HepG2 (cell line): ENCODE data around the gene PALM. TPM values are rescaled to one million over a fixed set of nuclear protein-coding genes. Genes with fewer than 3 reads are reported as not detected.

Experiments
- ARID3A ChIP-seq: IDR thresholded peaks from 2 replicates; pipeline ENCODE4 v1.6.1; 2012; ENCODE audit warnings: low read depth, low read length, improper control_type of control experiment
- BCL6 ChIP-seq: IDR thresholded peaks from 2 replicates; pipeline ENCODE4 v1.6.1; 2016; ENCODE audit warnings: missing genetic modification reagents, missing compliant biosample characterization
- CBX2 ChIP-seq, 2 experiments: fragments of 200-600 bp in 1 of 2; sonication (generic); formaldehyde crosslinking in 1 of 2; IDR thresholded peaks; 2 replicates each; pipeline versions ENCODE4 v1.7.0 to v1.8.1; 2018 to 2022; ENCODE audit warnings: low read depth in 2 of 2, low read length in 1 of 2, mild to moderate bottlenecking in 1 of 2, missing genetic modification reagents in 1 of 2
- EEA1 ChIP-seq: sonication (generic); formaldehyde crosslinking; IDR thresholded peaks from 2 replicates; pipeline ENCODE4 v1.5.1; 2020; ENCODE audit warnings: mild to moderate bottlenecking, missing genetic modification reagents, borderline replicate concordance
- ESRRA ChIP-seq: sonication (generic); formaldehyde crosslinking; IDR thresholded peaks from 2 replicates; pipeline ENCODE4 v1.5.1; 2020; ENCODE audit warnings: mild to moderate bottlenecking, low read depth, missing genetic modification reagents
- FOXA1 ChIP-seq, 2 experiments: fragments of 450-650 bp in 1 of 2; sonication (generic) in 1 of 2; formaldehyde crosslinking in 1 of 2; IDR thresholded peaks; 2 replicates each; pipeline versions ENCODE4 v1.4.0 to v1.6.1; 2016 to 2020; ENCODE audit warnings: missing genetic modification reagents in 1 of 2
- MAF1 ChIP-seq: sonication (generic); formaldehyde crosslinking; IDR thresholded peaks from 2 replicates; pipeline ENCODE4 v1.5.0; 2020; ENCODE audit warnings: missing genetic modification reagents, borderline replicate concordance
- MBD4 ChIP-seq: IDR thresholded peaks from 2 replicates; pipeline ENCODE4 v1.6.1; 2012; ENCODE audit warnings: low read length, inconsistent platforms, borderline replicate concordance
- PHF8 ChIP-seq: sonication (generic); formaldehyde crosslinking; IDR thresholded peaks from 2 replicates; pipeline ENCODE4 v1.5.0; 2020; ENCODE audit warnings: missing genetic modification reagents
- PTBP1 ChIP-seq: fragments of 200-400 bp; formaldehyde crosslinking; IDR thresholded peaks from 2 replicates; pipeline ENCODE4 v1.6.1; 2018; ENCODE audit warnings: low read length, low read depth; ENCODE audit not compliant: poor library complexity, severe bottlenecking
- RFX1 ChIP-seq: fragments of 450-650 bp; IDR thresholded peaks from 2 replicates; pipeline ENCODE4 v1.6.1; 2017
- STAT5B ChIP-seq: sonication (generic); formaldehyde crosslinking; IDR thresholded peaks from 2 replicates; pipeline ENCODE4 v1.4.0; 2020; ENCODE audit warnings: missing genetic modification reagents
- TFAP4 ChIP-seq: sonication (generic); IDR thresholded peaks from 2 replicates; pipeline ENCODE4 v1.6.1; 2016; ENCODE audit warnings: low read depth, borderline replicate concordance
- ZFP62 ChIP-seq: sonication (generic); formaldehyde crosslinking; IDR thresholded peaks from 2 replicates; pipeline ENCODE4 v1.4.0; 2020; ENCODE audit warnings: missing genetic modification reagents
- ZNF180 ChIP-seq: sonication (generic); formaldehyde crosslinking; IDR thresholded peaks from 2 replicates; pipeline ENCODE4 v1.4.0; 2020; ENCODE audit warnings: low read depth, missing genetic modification reagents, borderline replicate concordance
- ZNF33B ChIP-seq: sonication (generic); formaldehyde crosslinking; IDR thresholded peaks from 2 replicates; pipeline ENCODE4 v1.5.1; 2020; ENCODE audit warnings: mild to moderate bottlenecking, missing genetic modification reagents
- ZNF430 ChIP-seq: sonication (generic); formaldehyde crosslinking; IDR thresholded peaks from 2 replicates; pipeline ENCODE4 v1.9.0; 2021; ENCODE audit warnings: mild to moderate bottlenecking, missing genetic modification reagents
- ZNF556 ChIP-seq: sonication (generic); formaldehyde crosslinking; IDR thresholded peaks from 2 replicates; pipeline ENCODE4 v1.4.0; 2020; ENCODE audit warnings: mild to moderate bottlenecking, missing genetic modification reagents, borderline replicate concordance
- ZNF558 ChIP-seq: sonication (generic); formaldehyde crosslinking; IDR thresholded peaks from 2 replicates; pipeline ENCODE4 v1.9.0; 2022; ENCODE audit warnings: mild to moderate bottlenecking, missing genetic modification reagents, borderline replicate concordance
- ZNF607 ChIP-seq: sonication (generic); formaldehyde crosslinking; IDR thresholded peaks from 2 replicates; pipeline ENCODE4 v1.5.1; 2020; ENCODE audit warnings: missing genetic modification reagents, mild to moderate bottlenecking, borderline replicate concordance
- ZNF609 ChIP-seq: sonication (generic); formaldehyde crosslinking; IDR thresholded peaks from 2 replicates; pipeline ENCODE4 v1.4.0; 2020; ENCODE audit warnings: mild to moderate bottlenecking, missing genetic modification reagents, borderline replicate concordance
- ZSCAN12 ChIP-seq: sonication (generic); formaldehyde crosslinking; IDR thresholded peaks from 2 replicates; pipeline ENCODE4 v1.9.0; 2021; ENCODE audit warnings: mild to moderate bottlenecking, missing genetic modification reagents
- polyA plus RNA-seq, 8 experiments: library from polyadenylated mRNA; depleted of rRNA in 3 of 8; stranded (reverse) in 7 of 8; unstranded in 1 of 8; fragments of >200 nt; fragmentation: Illumina TruSeq in 4 of 8; extraction: Trizol in 4 of 8; gene quantifications; 2 replicates each; pipeline versions ENCODE4 v1.2.1 to v1.2.3, GENCODE V29; 2011 to 2016; ENCODE audit warnings: low read depth in 4 of 8, missing spikeins in 1 of 8, mixed read lengths in 1 of 8; ENCODE audit not compliant: insufficient read depth in 1 of 8
- total RNA-seq, 5 experiments: library from RNA; depleted of rRNA; stranded (reverse); fragments of >200 nt; fragmentation: Illumina TruSeq; extraction: Trizol; gene quantifications; 2 replicates each; pipeline ENCODE4 v1.2.3, GENCODE V29; 2016; ENCODE audit warnings: low read depth in 1 of 5

Gene PALM
- total and polyA plus RNA-seq, 2 of the 13 experiments (the other 11 are each of a cell fraction or from before 2014, with no cell fraction given), result 4.0 to 9.7 TPM

- no peak for TF ChIP-seq ZFP62 (CRISPR knock-in tag)
- no peak for TF ChIP-seq MBD4
- TF ChIP-seq ZNF430 (CRISPR knock-in tag), result no peak
- no peak for TF ChIP-seq ZNF607 (CRISPR knock-in tag)
- TF ChIP-seq ZSCAN12 (CRISPR knock-in tag), result 0 out of 2 replicates have a peak, but pooled peaks have one; percentile 40
- peak; percentile 18; the same call in 1 of the 2 replicates for TF ChIP-seq EEA1 (CRISPR knock-in tag)
- TF ChIP-seq ZNF180 (CRISPR knock-in tag), result no peak
- peak; percentile 52; the same call in 1 of the 2 replicates for TF ChIP-seq ZNF33B (CRISPR knock-in tag)
- TF ChIP-seq PHF8, result peak; percentile 65
- TF ChIP-seq BCL6 (CRISPR knock-in tag), result no peak
- no peak for TF ChIP-seq FOXA1 (IDR thresholded peaks at IDR 0.05)
- no peak for TF ChIP-seq FOXA1 (CRISPR knock-in tag; IDR thresholded peaks at IDR 0.05)
- no peak for TF ChIP-seq CBX2 (IDR thresholded peaks at IDR 0.05; ENCODE audit: low read depth, low read length)
- TF ChIP-seq CBX2 (CRISPR knock-in tag; IDR thresholded peaks at IDR 0.05; ENCODE audit: low read depth), result no peak
- TF ChIP-seq MAF1 (CRISPR knock-in tag), result no peak
- no peak; the same call in 1 of the 2 replicates for TF ChIP-seq ZNF556 (CRISPR knock-in tag)
- peak; percentile 38; the same call in 1 of the 2 replicates for TF ChIP-seq TFAP4
- TF ChIP-seq ARID3A, result no peak
- TF ChIP-seq STAT5B (CRISPR knock-in tag), result no peak
- 0 out of 2 replicates have a peak, but pooled peaks have one; percentile 3 for TF ChIP-seq ESRRA
- no peak for TF ChIP-seq RFX1
- peak; percentile 33 for TF ChIP-seq PTBP1
- TF ChIP-seq ZNF609 (CRISPR knock-in tag), result no peak
- TF ChIP-seq ZNF558, result no peak
Measured at GRCh38 chr19:679418-680286, 29.1 kb upstream of the PALM start (continued).
